Smooth muscle cell of the umbilical artery (primary cell): Measurements from ENCODE around the gene COA3. TPM values are rescaled to one million over a fixed set of nuclear protein-coding genes. Genes with fewer than 3 reads are reported as not detected.

Experiments used
- total RNA-seq: library from RNA; depleted of rRNA; stranded (reverse); fragments of >200 nt; gene quantifications from 2 replicates; pipeline ENCODE4 v1.2.3, GENCODE V29; 2014

Gene COA3
- total RNA-seq, result 32.8 and 53.2 TPM in 2 replicates

DNA sequence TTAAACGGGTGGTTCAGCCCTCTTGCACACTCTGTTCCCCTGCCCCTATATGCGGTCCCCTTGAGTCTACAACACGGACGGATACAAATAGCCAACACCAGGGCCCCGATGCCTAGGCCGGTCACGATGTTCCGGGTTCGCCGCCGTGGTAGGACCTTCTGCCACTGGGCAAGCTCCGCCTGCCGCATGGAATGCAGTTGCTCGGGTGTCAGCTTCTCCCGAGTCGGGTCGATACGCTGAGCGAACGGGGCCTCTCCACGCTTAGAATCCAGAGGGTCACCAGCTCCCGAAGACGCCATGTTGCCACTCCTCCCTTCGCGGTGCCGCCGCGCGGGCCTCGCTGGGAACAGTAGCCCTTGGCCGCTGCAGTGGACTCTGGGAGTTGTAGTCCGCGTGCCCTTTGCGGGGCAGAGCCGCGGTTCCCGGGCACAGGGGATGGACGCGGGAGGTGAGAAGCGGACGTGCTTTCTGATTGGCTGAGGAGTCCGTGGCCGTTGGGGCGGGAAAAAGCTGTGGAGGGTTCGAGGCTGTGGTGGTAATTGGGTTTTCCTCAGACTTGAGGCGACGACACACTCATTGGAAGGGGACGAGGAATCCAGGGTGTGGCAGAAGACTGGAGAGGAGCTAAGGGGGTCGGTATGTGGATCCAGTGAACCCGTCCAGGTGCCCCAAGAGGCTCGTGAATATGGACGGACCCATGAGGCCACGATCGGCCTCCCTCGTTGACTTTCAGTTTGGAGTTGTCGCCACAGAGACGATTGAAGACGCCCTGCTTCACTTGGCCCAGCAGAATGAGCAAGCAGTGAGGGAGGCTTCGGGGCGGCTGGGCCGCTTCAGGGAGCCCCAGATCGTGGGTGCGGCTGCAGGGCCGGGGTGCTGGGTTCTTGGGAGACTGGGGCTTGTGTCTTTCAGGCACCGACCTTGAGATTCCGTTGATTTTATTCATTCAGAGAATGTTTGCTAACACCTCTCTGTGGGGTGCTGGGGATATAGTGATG, at the start of gene COA3, which contains the start of gene CNTD1:
COA3 (minus strand) TSS at position 322 of the 998 bp plus-strand sequence; CDS start at position 299, 23 bp downstream.
CNTD1 (plus strand) TSS at position 479 of the 998 bp plus-strand sequence; CDS start at position 686, 207 bp downstream.

DNA sequence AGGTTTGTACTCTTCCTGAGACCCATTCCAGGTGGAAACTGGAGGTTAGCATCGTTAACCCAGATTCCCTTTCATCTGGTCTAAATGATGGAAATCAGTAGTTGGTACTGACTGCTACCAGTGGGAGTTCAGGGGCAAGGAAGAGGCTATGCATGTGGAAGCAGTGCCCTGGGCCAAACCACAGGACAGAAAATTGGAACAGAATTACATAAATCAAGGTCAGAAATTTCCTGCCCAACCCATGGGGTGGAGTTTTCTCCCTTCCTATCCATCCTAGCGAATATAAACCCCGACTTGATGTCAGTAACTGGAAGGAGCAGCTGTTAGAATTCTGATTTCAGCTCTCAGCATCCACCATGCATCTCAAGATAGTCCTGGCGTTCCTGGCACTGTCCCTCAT, 45.8 kb upstream of the COA3 start, which contains the start of gene AOC2:
AOC2 (plus strand) TSS at position 310 of the 400 bp plus-strand sequence; CDS start at position 357, 47 bp downstream.

GRCh38 chr17:42832934-42833766, 34.6 kb upstream of the COA3 start, which contains the start of gene PSME3:
PSME3 (plus strand) TSS chr17:42833397; CDS start chr17:42833632, 235 bp downstream.

DNA sequence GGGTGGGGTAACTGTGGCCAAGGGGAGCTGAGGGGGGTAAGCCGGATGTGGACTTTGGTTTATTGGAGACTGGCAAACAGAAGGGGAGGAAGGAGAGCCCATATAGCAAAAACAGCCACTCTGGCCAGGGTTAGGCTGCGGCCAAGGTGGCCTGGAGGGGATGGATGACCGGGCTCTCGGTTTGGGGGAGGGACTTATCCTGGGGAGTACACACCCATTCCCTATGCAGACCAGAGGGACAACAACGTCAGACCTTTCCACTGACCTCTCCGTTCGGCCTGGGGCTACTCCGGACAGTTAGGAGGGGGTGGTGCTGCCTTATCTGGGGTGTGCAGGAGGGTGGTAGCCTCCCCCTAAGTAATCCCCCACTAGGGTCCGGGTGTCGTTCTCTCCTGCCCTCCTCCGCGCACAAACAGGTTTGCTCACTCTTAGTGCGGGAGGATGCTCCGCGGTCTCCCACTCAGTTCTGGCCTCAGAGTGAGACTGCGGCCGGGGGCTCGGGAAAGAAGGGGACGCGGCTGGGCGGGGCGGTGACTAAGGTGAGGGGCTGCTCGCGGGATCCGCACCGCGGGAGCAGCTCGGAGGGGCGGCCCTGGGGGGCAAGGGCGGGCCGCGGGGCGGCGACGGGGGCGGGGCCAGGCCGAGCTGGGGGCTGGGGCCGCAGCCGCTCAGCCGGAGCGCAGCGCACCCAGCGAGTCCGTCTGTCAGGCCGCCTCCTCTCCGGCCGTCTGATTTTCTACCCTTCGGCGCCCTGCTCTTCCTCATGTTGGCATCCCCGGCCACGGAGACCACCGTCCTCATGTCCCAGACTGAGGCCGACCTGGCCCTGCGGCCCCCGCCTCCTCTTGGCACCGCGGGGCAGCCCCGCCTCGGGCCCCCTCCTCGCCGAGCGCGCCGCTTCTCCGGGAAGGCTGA, 18.3 kb downstream of the COA3 start, which contains the start of gene WNK4:
WNK4 (plus strand) TSS at position 675 of the 915 bp plus-strand sequence; CDS start at position 764, 89 bp downstream.

GRCh38 chr17:42773290-42774035, 25.0 kb downstream of the COA3 start, which contains the start of gene VPS25:
VPS25 (plus strand) TSS chr17:42773449; CDS start chr17:42773476, 27 bp downstream.

GRCh38 chr17:42760652-42761581, 37.6 kb downstream of the COA3 start, which contains the start of gene RAMP2:
RAMP2 (plus strand) TSS chr17:42761227; CDS start chr17:42761262, 35 bp downstream.

Other genes starting within 250 kb of the COA3 start
- 0.88 and 1.5 TPM in 2 replicates for gene HSD17B1, start 245.8 kb downstream of the COA3 start, total RNA-seq
- 13.1 and 26.4 TPM in 2 replicates for gene COASY, start 236.6 kb downstream of the COA3 start, total RNA-seq
- gene MLX, start 231.6 kb downstream of the COA3 start, total RNA-seq, result 33.7 and 34.4 TPM in 2 replicates
- gene PSMC3IP, start 221.0 kb downstream of the COA3 start, total RNA-seq, result 0.89 and 5.2 TPM in 2 replicates
- 37.1 and 47.5 TPM in 2 replicates for gene RETREG3, start 189.3 kb downstream of the COA3 start, total RNA-seq
- 12.5 and 43.9 TPM in 2 replicates for gene TUBG1, start 189.0 kb downstream of the COA3 start, total RNA-seq
- gene TUBG2, start 139.4 kb downstream of the COA3 start, total RNA-seq, result 11.9 and 13.2 TPM in 2 replicates
- 8.9 and 11.6 TPM in 2 replicates for gene PLEKHH3, start 121.7 kb downstream of the COA3 start, total RNA-seq
- 1.8 and 2.5 TPM in 2 replicates for gene CCR10, start 116.9 kb downstream of the COA3 start, total RNA-seq
- 24.9 and 52.4 TPM in 2 replicates for gene CNTNAP1, start 116.2 kb downstream of the COA3 start, total RNA-seq
- gene EZH1, start 53.7 kb downstream of the COA3 start, total RNA-seq, result 12.5 and 15.1 TPM in 2 replicates
- not detected in 2 replicates for gene RAMP2, start 37.5 kb downstream of the COA3 start, total RNA-seq
- gene VPS25, start 25.3 kb downstream of the COA3 start, total RNA-seq, result 46.7 and 67.1 TPM in 2 replicates
- gene WNK4, start 18.1 kb downstream of the COA3 start, total RNA-seq, result 1.5 and 5.3 TPM in 2 replicates
- gene CNTD1, start 157 bp upstream of the COA3 start, total RNA-seq, result 0.05 TPM in 1 of 2 replicates, not detected in the other
- 95.9 and 96.8 TPM in 2 replicates for gene BECN1, start 25.6 kb upstream of the COA3 start, total RNA-seq
- 63.0 and 106 TPM in 2 replicates for gene PSME3, start 34.7 kb upstream of the COA3 start, total RNA-seq
- 0.59 and 0.69 TPM in 2 replicates for gene AOC2, start 45.9 kb upstream of the COA3 start, total RNA-seq
- gene AOC3, start 52.5 kb upstream of the COA3 start, total RNA-seq, result 0.14 and 0.30 TPM in 2 replicates
- gene G6PC1, start 102.1 kb upstream of the COA3 start, total RNA-seq, result not detected in 2 replicates
- 20.3 and 24.9 TPM in 2 replicates for gene AARSD1, start 165.8 kb upstream of the COA3 start, total RNA-seq
- gene PTGES3L, start 181.4 kb upstream of the COA3 start, total RNA-seq, result 0.78 and 0.89 TPM in 2 replicates
- 10.4 and 13.3 TPM in 2 replicates for gene RUNDC1, start 181.9 kb upstream of the COA3 start, total RNA-seq
- 516 and 1,023 TPM in 2 replicates for gene RPL27, start 199.7 kb upstream of the COA3 start, total RNA-seq
- gene IFI35, start 208.1 kb upstream of the COA3 start, total RNA-seq, result 6.0 and 13.1 TPM in 2 replicates
- 116 and 150 TPM in 2 replicates for gene VAT1, start 223.7 kb upstream of the COA3 start, total RNA-seq
- 0.23 and 0.30 TPM in 2 replicates for gene RND2, start 226.5 kb upstream of the COA3 start, total RNA-seq